PC-3 (cell line): Measurements from ENCODE around the gene HDAC4. TPM values are rescaled to one million over a fixed set of nuclear protein-coding genes. Genes with fewer than 3 reads are reported as not detected.

Experiments used
- ATAC-seq: fragments of 200-7000 bp; cut with Tn5 transposase; 2 replicates; pipeline ENCODE4 v1.9.1; 2020; ENCODE audit warnings: mild to moderate bottlenecking, moderate library complexity
- BruUV-seq: library from RNA; stranded (reverse); fragments of 400-500 nt; replicated peaks from 2 replicates; lab custom pipeline; 2021; lab: Mats Ljungman, UMichigan
- CTCF ChIA-PET: fragments of 300-600 bp; sonication (Branson Sonifier 250); formaldehyde crosslinking; loops from one replicate; lab custom pipeline; 2022; ENCODE audit warnings: antibody characterized with exemption; lab: Charles Lee
- POLR2A ChIA-PET: fragments of 300-600 bp; sonication (Branson Sonifier 250); formaldehyde crosslinking; loops from one replicate; lab custom pipeline; 2022; ENCODE audit warnings: antibody characterized with exemption; ENCODE audit not compliant: unreplicated experiment; lab: Charles Lee
- DNase-seq: peaks from one replicate; pipeline ENCODE4 v3.0.0-alpha.2; 2015
- H2AFZ ChIP-seq: fragments of 300-600 bp; sonication (generic); 2 replicates; pipeline ENCODE4 v1.6.0; 2016; ENCODE audit warnings: antibody characterized with exemption, low read length
- H3F3A ChIP-seq: fragments of 300-600 bp; sonication (generic); one replicate; pipeline ENCODE4 v1.6.0; 2017; ENCODE audit warnings: antibody characterized with exemption, low read length, control low read depth, mild to moderate bottlenecking; ENCODE audit not compliant: unreplicated experiment
- H3K27ac ChIP-seq: fragments of 300-600 bp; sonication (generic); 2 replicates; pipeline ENCODE4 v1.5.1; 2016; ENCODE audit warnings: mild to moderate bottlenecking, low read length
- H3K27me3 ChIP-seq: fragments of 300-600 bp; sonication (generic); 2 replicates; pipeline ENCODE4 v1.6.1; 2016; ENCODE audit warnings: low read length, mixed read lengths
- H3K36me3 ChIP-seq: fragments of 300-600 bp; sonication (generic); 2 replicates; pipeline ENCODE4 v1.6.1; 2016; ENCODE audit warnings: low read depth, mixed run types, low read length, mixed read lengths
- H3K4me1 ChIP-seq: fragments of 300-600 bp; sonication (generic); 2 replicates; pipeline ENCODE4 v1.5.1; 2016; ENCODE audit warnings: low read length; ENCODE audit not compliant: insufficient read depth
- H3K4me2 ChIP-seq: fragments of 300-600 bp; sonication (generic); 2 replicates; pipeline ENCODE4 v1.6.0; 2016; ENCODE audit warnings: low read length
- H3K4me3 ChIP-seq: fragments of 300-600 bp; sonication (generic); 2 replicates; pipeline ENCODE4 v1.5.1; 2016; ENCODE audit warnings: mild to moderate bottlenecking, low read length, mixed read lengths
- H3K79me2 ChIP-seq: fragments of 300-600 bp; sonication (generic); 2 replicates; pipeline ENCODE4 v1.6.1; 2017; ENCODE audit warnings: low read length, mixed read lengths
- H3K9ac ChIP-seq: fragments of 300-600 bp; sonication (generic); 2 replicates; pipeline ENCODE4 v1.6.0; 2016; ENCODE audit warnings: mild to moderate bottlenecking, low read length
- H3K9me2 ChIP-seq: fragments of 300-600 bp; sonication (generic); replicated peaks from 2 replicates; pipeline ENCODE4 v1.6.1; 2016; ENCODE audit warnings: mixed run types, low read length, mixed read lengths
- H3K9me3 ChIP-seq: fragments of 300-600 bp; sonication (generic); 2 replicates; pipeline ENCODE4 v1.6.1; 2016; ENCODE audit warnings: low read length, mixed read lengths
- H4K20me1 ChIP-seq: fragments of 300-600 bp; sonication (generic); 2 replicates; pipeline ENCODE4 v1.6.1; 2016; ENCODE audit warnings: low read length, mixed read lengths
- CTCF ChIP-seq: fragments of 300-600 bp; sonication (generic); conservative IDR thresholded peaks from 2 replicates; pipeline ENCODE4 v1.5.1; 2017; ENCODE audit warnings: antibody characterized with exemption, low read depth, mild to moderate bottlenecking, low read length
- EZH2 ChIP-seq: fragments of 300-600 bp; sonication (generic); IDR thresholded peaks from one replicate; pipeline ENCODE4 v1.6.1; 2017; ENCODE audit warnings: antibody characterized with exemption, mild to moderate bottlenecking, low read length; ENCODE audit not compliant: unreplicated experiment
- EZH2phosphoT487 ChIP-seq: fragments of 300-600 bp; sonication (generic); IDR thresholded peaks from 2 replicates; pipeline ENCODE4 v1.6.1; 2018; ENCODE audit warnings: mild to moderate bottlenecking, antibody characterized with exemption, low read length, borderline replicate concordance
- intact Hi-C: fragments of 100-400 bp; cut with micrococcal nuclease; formaldehyde crosslinking; loops from 2 replicates; pipeline ENCODE4 v1.9.0; 2023
- total RNA-seq: library from RNA; depleted of rRNA; stranded (reverse); fragments of >200 nt; gene quantifications from 2 replicates; pipeline ENCODE4 v1.2.3, GENCODE V29; 2014

The HDAC4 gene
- total RNA-seq, 1 experiment from 2014 or later, result 8.5 TPM

GRCh38 chr2:239292959-239293774 lies 107.7 kb downstream of the HDAC4 start:
- no peak overlapping the region for H2AFZ ChIP-seq
- no peaks in the 10 kb centered on the region for H3K27me3 ChIP-seq
- no TSS peak for BruUV-seq
- no peak overlapping the region for H3K4me3 ChIP-seq
- H3K9me2 ChIP-seq, result no peaks in the 10 kb centered on the region
- CTCF ChIA-PET, result no interaction called here
- no peaks in the 10 kb centered on the region for H3F3A ChIP-seq
- no peak overlapping the region for H3K4me2 ChIP-seq
- no peaks in the 10 kb centered on the region for H3K36me3 ChIP-seq
- H3K4me1 ChIP-seq, result no peaks in the 10 kb centered on the region
- H3K79me2 ChIP-seq, result no peaks in the 10 kb centered on the region
- no peaks in the 10 kb centered on the region for H4K20me1 ChIP-seq
- H3K27ac ChIP-seq, result no peak overlapping the region
- no peak overlapping the region for H3K9ac ChIP-seq
- no peaks in the 10 kb centered on the region for H3K9me3 ChIP-seq
- POLR2A ChIA-PET, result no interaction called here
- DNase-seq, result no peak
- intact Hi-C loops, result no loop called here
- TF ChIP-seq EZH2 (no peak), EZH2phosphoT487 (no peak), CTCF (no peak)
- ATAC-seq, result no peak

- intact Hi-C loops, result no loop called here
- Histone ChIP-seq H3F3A (no peaks in the 10 kb centered on the region), H3K9ac (no peak overlapping the region), H4K20me1 (no peaks in the 10 kb centered on the region), H2AFZ (no peak overlapping the region), H3K27ac (no peak overlapping the region), H3K4me1 (no peaks in the 10 kb centered on the region), H3K36me3 (no peaks in the 10 kb centered on the region), H3K4me3 (no peak overlapping the region), H3K79me2 (no peaks in the 10 kb centered on the region), H3K9me3 (no peaks in the 10 kb centered on the region), H3K27me3 (no peaks in the 10 kb centered on the region), H3K9me2 (no peaks in the 10 kb centered on the region), H3K4me2 (no peak overlapping the region)
- no peak for ATAC-seq
- no peak for DNase-seq
- CTCF ChIA-PET, result no interaction called here
- POLR2A ChIA-PET, result no interaction called here
- BruUV-seq, result no TSS peak
- no peak for TF ChIP-seq CTCF
Observed at GRCh38 chr2:239292531-239292930, 108.3 kb downstream of the HDAC4 start.

GRCh38 chr2:239291475-239292350 lies 109.1 kb downstream of the HDAC4 start:
- TF ChIP-seq EZH2, result no peak
- no peak for TF ChIP-seq EZH2phosphoT487
- TF ChIP-seq CTCF, result no peak
- Histone ChIP-seq H3K79me2 (no peaks in the 10 kb centered on the region), H4K20me1 (no peaks in the 10 kb centered on the region), H3K36me3 (no peaks in the 10 kb centered on the region), H3K4me3 (no peak overlapping the region), H3K9me2 (no peaks in the 10 kb centered on the region), H3K27me3 (no peaks in the 10 kb centered on the region), H2AFZ (no peak overlapping the region), H3K4me2 (no peak overlapping the region), H3K9ac (no peak overlapping the region), H3K9me3 (no peaks in the 10 kb centered on the region), H3K4me1 (no peaks in the 10 kb centered on the region), H3F3A (no peaks in the 10 kb centered on the region), H3K27ac (no peak overlapping the region)
- ChIA-PET POLR2A (no interaction called here), CTCF (no interaction called here)
- BruUV-seq, result no TSS peak
- no peak for DNase-seq
- no peak for ATAC-seq
- intact Hi-C loops, result no loop called here
